HG03354 (cell line): Measurements from ENCODE around the gene HYDIN.
"Not testable (repeated sequence)": the region's sequence is repeated elsewhere in the genome, so short reads cannot be mapped to it uniquely, and the experiment has no call there.

Source experiments
- ATAC-seq: cut with Tn5 transposase; IDR thresholded peaks from one replicate; pipeline ENCODE4 v1.9.1; 2021; ENCODE audit warnings: mild to moderate bottlenecking; ENCODE audit not compliant: unreplicated experiment, poor library complexity, severe bottlenecking

HYDIN gene

DNA sequence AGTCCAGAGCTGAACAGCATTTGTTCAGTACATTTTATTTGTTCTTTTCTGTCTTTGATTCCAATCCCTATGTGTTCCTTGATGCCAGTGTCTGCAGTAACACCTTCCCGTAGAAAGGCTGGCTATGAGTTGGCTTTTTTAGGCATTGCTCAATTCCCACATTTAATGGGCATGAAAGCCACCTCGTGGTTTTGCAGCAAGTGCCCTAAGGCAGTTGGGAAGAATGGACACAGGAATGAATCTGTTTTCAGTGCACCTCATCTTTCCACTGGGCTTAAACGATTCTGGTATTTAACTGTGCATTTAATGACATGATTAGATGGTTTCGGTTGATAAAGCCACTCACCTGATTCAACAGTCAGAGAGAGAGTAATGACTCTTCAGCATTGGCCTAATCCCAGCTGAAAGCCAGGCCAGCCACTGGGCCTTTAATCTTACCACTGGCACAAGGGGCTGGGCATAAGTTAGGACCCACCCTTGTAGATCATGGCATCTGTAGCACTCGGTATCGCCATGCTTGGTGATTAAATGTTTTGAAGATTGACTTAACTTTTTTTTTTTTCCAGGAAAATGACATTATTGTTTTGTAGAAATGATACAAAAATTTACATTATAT, 211.3 kb downstream of the HYDIN start:
- not testable (repeated sequence) for ATAC-seq

DNA sequence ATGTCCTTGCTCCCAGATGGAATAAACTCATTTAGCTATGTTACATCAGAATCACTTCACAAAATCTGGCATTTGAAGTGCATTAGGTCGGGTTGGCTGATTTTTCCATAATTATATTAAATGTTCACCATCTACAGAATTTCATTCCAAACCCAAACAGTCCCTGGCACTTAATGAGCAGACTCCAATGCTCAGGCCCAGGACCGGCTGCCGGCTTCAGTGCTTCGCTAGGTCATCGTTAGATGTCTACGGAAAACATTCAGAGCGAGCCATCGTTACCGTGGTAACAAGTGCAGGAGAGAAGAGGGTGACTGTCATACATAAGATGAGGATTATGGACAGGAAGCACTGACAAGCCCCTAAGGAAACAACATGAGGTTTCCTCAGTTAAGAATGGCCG, 215.1 kb downstream of the HYDIN start:
- ATAC-seq: not testable (repeated sequence)

DNA sequence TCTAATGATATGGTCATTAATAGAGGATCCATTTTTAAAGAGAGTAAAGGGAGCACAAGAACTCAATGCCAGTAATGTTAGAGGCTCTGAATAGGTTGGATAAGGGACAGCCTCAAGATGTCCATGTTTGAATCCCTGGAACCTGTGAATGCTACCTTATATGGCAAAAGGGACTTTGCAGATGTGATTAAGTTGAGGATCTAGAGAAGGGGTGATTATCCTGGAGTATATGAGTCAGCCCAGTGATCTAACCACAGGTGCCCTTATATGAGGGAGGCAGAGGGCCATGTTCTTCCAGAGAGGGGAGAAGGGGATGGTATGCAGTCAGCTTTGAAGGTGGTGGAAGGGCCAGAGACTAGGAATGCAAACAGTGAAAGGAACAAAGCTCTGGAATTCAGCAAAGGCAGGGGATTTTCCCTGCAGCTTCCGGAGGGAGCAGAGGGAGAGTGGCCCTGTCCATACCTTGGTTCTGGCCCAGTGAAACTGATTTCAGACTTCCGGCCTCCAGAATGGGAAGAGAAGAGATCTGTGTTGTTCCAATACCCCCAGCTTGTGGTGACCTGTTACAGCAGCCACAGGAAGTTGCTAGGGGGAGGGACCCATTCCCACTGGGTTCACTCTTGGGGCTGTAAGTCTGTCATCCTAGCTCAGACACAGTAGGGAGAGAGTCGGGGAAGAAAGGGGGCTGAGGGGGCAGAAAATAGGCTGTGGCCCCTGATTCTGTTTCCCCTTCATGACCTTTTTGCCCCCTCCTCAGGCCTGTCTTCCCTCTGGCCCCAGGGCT, 220.9 kb downstream of the HYDIN start:
- not testable (repeated sequence) for ATAC-seq

DNA sequence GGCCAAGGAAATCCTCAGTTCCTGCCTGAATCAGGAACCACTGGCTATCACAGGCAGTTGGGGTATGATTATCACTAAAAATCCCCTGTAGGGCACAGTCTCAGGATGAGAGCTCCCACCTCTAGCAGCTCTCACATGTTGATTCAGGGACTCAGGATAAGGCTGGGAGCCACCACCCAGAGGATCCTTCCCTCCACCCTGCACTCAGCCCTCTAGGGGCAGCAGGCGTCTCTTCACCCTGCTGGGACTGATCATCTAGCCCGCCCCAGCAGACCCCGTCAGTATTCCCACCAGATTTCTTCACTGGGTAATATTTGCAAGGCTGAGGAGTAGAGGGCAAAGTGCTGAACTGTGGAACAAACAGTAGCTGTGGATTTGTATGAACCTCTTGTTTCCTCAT, 224.0 kb downstream of the HYDIN start:
- not testable (repeated sequence) for ATAC-seq

DNA sequence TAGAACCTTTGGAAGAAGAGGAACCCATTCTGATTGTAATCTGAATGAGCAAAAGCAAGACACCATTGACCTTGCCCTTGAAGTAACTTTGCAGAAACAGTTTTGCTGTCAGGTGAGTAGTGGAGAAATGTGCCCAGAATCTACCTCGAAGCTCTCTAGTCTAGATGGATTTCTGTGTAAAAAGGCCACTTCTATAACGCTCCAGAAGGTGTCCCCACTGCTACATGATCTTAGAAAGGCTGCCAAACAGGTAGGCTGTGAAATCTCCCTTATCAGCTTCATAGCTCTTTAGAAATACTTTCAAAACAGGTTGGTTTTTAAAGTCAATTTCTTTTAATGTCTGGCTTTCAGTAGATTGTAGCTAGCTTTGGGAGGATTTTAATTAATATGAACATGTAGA, 230.8 kb downstream of the HYDIN start:
- not testable (repeated sequence) for ATAC-seq

DNA sequence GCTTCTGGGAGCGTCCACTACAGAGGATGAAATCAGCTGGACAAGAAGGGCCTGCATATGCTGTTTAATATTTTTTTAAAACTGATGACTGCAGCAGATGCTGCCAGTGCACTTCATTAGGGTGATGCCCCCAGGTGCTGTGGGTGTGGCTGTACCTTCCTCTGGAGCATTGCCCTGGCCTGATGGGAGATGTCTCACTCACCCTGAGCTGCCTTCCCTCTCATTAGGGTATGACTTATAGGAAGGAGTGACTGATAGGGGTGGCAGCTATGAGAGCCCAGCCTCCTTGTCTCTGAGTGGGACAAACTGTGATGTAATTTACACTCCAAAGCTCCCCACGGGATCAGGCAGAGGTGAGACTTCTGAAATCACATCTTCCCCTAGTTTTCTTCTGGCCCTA, 234.7 kb downstream of the HYDIN start:
- ATAC-seq: not testable (repeated sequence)

GRCh38 chr16:70992511-70992910, 238.0 kb downstream of the HYDIN start:
- ATAC-seq: not testable (repeated sequence)

DNA sequence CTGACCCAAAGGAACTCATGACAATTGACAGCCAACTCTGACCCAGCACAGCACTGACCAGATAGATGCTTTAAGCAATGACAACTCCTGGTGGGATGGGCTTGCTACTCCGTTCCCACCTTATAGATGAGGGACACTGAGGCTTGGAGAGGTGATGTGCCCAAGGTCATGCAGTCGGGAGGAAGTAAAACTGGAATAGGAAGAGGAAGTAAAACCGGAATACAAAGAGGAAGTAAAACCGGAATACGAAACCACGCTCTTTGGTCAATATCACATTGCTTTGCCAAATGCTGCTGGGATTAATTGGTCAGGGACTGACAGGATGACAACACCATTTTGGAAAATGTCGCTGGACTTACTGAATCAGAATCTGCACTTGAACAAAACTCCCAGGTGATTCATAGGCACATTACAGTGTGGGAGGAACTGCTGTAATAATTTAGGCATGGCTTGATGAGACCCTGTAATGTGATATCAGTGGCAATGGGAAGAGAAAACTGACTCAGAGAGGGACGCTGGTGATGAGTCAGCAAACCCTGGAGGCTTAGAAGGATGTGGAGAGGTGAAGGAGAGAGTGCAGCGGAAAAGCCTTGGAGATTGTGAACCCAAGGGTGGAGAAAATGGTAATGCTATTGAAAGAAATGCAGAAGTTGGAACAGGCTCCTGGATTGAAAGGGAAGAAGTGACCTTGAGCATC, 243.4 kb downstream of the HYDIN start:
- not testable (repeated sequence) for ATAC-seq

DNA sequence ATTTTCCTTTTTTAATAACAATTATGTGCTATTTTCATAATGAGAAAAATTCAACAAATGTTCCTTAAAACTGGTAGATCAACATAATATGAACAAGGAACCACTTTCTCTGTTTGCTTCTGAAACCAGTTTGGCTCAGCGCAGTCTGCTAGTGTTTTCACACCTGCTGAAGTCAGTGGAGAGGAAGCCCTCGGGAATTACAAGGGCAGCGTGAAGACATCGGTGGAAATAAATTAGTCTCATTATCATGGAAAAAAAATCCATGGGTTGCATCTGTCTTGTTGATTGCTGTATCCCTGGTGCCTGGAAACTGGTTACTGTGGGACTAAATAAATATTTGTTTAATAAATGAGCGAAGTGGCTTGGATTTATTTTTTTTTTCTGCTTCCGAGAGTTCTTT, 245.8 kb downstream of the HYDIN start:
- not testable (repeated sequence) for ATAC-seq

- not testable (repeated sequence) for ATAC-seq
Measured at GRCh38 chr16:70968332-70968731, 262.2 kb downstream of the HYDIN start.

- ATAC-seq: not testable (repeated sequence)
Measured at GRCh38 chr16:70960169-70960568, 270.4 kb downstream of the HYDIN start.

DNA sequence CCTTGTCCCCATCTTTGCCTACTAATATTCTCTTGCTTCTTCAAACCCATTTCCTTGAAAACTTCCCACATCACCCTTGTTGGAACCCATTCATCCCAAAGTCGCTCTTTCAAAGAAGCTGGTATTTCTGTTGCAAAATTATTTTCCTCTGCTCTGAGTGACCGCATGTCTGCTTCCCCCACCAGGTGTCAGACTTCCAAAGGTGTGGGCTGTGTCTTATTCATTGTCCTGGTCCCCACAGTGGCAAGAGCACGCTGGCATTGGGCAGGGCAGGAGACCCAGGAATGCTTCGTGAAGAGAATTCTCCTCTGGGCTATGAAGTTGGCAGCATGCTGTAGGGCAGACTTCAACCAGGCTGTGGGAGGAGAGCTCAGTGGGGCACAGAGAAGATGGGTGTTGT, 275.6 kb downstream of the HYDIN start:
- not testable (repeated sequence) for ATAC-seq

DNA sequence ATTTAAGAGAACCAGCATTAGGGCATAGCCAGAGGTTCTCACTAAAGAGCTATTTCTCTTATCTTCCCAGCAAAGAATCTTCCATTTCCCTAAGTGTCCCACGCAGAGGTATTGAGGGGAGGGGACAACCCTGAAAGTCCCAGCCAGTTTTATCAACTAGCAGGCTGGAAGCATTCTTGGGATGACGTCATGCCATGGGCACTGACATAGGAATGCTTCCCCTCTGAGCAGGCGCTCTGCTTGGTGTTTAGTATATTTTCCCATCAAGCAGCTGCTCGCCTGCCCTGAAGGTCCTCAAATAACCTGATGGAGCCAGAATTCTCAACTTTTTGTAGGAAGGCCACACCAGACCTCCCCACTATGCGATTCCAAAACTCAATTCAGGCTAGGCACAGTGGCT, 276.7 kb downstream of the HYDIN start:
- not testable (repeated sequence) for ATAC-seq

- ATAC-seq: not testable (repeated sequence)
Measured at GRCh38 chr16:70943551-70943950, 287.0 kb downstream of the HYDIN start.

DNA sequence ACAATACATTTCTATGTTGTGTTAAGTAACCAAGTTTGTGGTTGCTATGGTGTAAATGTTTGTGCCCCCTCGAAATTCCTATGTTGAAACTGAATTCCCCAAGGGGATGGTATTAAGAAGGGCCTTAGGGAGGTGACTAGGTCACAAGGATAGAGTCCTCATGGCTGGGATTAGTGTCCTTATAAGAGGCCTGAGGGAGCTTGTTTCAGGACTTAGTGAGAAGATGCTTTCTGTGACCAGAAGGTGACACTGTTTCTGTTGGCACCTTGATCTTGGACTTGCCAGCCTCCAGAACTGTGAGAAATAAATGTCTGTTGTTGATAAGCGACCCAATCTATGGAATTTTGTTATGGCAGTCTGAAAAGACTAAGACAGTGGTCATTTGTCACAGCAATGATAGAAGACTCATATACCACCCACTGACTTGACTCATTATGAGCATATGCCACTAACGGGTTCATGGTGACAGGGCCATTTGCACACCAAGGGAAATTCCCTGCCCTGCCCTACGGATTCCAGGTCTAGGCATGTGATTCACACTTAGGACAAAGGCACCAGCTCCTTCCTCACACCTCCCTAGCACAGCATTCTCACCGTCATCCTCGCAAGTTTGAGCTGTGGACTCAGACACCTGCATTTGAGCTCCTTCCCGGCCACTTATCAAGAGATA, 290.7 kb downstream of the HYDIN start:
- not testable (repeated sequence) for ATAC-seq

DNA sequence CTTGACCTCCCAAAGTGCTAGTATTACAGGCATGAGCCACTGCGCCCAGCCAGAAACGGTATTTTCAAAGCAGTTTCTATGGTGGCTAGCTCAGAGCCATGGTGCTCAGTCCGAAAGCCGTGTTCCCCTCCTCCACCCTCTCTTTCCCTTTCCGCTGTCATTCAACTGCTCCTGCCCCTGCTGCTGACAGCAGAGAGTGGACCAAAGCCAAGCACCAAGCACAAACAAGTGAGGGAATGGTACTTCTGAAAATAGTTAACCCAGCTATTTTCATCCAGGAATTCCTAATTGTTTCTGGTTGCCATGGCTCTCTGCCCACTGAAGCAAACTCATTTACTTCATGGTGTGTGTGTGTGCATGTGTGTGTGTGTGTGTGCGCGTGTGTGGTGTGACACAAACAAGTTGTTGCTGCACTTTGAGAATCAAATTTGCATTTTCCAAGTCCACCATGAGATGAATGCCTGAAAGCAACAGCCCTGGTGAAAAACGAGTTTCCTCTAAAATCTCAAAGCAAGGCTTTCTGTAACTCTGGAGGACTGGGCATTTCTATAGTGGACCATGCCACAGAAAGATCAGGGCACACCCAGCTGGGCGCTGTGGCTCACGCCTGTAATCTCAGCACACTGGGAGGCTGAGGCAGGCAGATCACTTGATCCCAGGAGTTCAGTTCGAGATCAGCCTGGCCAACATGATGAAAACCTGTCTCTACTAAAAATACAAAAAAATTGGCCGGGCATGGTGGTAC, 293.6 kb downstream of the HYDIN start:
- not testable (repeated sequence) for ATAC-seq

GRCh38 chr16:70935325-70935724, 295.2 kb downstream of the HYDIN start:
- not testable (repeated sequence) for ATAC-seq

GRCh38 chr16:70933746-70934145, 296.8 kb downstream of the HYDIN start:
- ATAC-seq: not testable (repeated sequence)

DNA sequence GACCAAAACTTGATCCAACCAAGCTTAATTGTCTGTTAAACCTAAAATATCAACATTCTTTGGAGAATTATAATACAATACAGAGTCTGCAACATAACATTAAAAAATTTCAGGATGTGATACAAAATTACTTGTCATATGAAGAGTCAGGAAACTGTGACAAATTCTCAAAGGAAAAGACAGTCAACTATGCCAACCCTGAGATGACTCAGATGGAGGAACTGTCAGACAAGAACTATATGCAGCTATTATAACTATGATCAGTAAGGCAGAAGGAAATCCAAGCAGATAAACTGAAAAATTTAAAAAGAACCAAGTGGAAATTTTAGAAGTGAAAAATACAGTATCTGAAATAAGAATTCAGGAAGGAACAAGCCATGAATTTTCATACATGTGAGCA, 299.8 kb downstream of the HYDIN start:
- ATAC-seq: not testable (repeated sequence)
